ENCODE measurements around the gene ANKRD23.

DNA sequence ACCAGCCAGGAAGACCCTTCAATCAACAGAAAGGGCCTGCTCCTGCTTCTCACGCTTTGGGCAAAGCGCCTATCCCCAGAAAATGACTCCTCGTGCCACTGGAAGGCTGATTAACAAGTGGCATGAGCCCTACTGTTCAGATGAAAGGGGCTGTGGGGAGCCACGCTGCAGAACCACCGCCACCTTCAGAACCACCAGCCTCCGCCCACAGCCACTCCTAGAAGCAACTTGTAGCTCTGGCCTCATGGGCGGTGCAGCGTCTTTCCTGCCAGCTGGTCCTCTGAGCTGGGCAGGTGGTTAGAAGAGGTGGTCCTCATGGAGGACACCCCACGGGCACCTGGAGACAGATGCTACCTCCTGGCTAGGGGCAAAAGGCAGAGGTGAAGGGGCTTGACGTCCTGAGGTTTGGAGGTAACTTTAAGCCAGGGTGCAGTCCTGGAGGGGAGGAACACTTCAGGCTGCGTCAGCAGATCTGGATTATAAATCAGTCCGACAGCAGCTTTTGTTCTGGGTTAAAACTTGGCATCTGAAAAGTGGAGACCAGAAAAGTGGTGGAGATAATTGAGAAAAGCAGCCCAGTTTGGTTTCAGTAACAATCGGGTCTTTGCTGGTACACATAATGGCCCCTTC, 26.9 kb upstream of the ANKRD23 start:
- TF ChIP-seq EZH2 (IDR thresholded peaks at IDR 0.05; ENCODE audit: borderline replicate concordance, low read length) (no peak), CTCF (IDR thresholded peaks at IDR 0.05; ENCODE audit: low read length) (no peak)

All from OCI-LY1 (cell line).